ENCODE results near the gene BABAM2. TPM values are rescaled to one million over a fixed set of nuclear protein-coding genes. Genes with fewer than 3 reads are reported as not detected.
A peak's percentile ranks its signal among the peaks of the same experiment; 100 is the strongest.

BABAM2 gene
- total and polyA plus RNA-seq, 2 experiments from 2014 or later = 28.8 to 43.6 TPM

DNA sequence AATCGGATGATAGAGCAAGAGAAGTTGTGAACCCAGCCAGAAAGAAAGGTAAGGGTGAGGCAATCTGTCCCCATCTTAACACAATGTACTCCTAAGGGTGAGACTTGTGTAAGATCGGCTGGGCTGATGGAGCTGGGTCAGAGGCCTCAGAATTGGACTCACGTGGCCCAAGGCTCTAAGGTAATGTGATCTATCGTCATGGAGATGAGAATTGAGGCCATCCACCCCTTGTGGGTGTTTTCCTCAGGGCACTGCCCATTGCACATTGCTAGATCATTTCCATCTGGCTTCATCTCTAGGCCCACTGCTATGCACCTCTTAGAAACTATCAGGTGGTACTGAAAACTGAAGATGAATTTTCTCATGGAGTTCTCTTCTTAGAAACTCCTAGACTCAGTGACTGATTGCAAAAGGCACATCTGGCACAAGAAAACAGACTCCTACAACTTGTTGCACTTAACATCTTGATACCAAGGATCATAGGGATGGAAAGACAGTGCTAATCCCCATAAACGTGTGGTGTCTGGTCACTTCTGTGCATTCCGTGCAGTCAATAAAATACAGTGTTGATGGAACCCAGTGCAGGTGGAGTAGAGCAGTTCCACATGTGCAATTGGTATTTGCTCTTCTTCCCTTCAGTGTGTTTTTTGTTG is 273.2 kb downstream of the BABAM2 start:
- Histone ChIP-seq H3K9me3 (ENCODE audit: low read depth) (no peaks in the 10 kb centered on the region), H3K36me3 (replicated peaks; ENCODE audit: insufficient read depth, low read depth) (no peaks in the 10 kb centered on the region), H3K27me3 (no peaks in the 10 kb centered on the region), H2AFZ (no peak overlapping the region), H3K4me1 (ENCODE audit: insufficient read depth) (peaks cover 23% of the 10 kb centered on the region), H3K4me3 (no peak overlapping the region), H4K20me1 (ENCODE audit: insufficient read depth, poor library complexity, severe bottlenecking) (no peaks in the 10 kb centered on the region), H3K79me2 (no peaks in the 10 kb centered on the region), H3K4me2 (peak overlapping the region; percentile 14), H3K9me2 (replicated peaks; ENCODE audit: insufficient read depth) (no peaks in the 10 kb centered on the region), H3K27ac (peak overlapping the region; percentile 62)
- TF ChIP-seq EZH2 (IDR thresholded peaks at IDR 0.05; ENCODE audit: borderline replicate concordance) = no peak
- TF ChIP-seq EZH2phosphoT487 (IDR thresholded peaks at IDR 0.05; ENCODE audit: low read depth, severe bottlenecking, unreplicated experiment) = no peak
- TF ChIP-seq, protein P1, sequence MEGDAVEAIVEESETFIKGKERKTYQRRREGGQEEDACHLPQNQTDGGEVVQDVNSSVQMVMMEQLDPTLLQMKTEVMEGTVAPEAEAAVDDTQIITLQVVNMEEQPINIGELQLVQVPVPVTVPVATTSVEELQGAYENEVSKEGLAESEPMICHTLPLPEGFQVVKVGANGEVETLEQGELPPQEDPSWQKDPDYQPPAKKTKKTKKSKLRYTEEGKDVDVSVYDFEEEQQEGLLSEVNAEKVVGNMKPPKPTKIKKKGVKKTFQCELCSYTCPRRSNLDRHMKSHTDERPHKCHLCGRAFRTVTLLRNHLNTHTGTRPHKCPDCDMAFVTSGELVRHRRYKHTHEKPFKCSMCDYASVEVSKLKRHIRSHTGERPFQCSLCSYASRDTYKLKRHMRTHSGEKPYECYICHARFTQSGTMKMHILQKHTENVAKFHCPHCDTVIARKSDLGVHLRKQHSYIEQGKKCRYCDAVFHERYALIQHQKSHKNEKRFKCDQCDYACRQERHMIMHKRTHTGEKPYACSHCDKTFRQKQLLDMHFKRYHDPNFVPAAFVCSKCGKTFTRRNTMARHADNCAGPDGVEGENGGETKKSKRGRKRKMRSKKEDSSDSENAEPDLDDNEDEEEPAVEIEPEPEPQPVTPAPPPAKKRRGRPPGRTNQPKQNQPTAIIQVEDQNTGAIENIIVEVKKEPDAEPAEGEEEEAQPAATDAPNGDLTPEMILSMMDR (IDR thresholded peaks at IDR 0.05; ENCODE audit: poor library complexity) = no peak
- 71% methylated on average over 6 of the region's 6 CpGs for WGBS (ENCODE audit: low lambda C conversion rate, missing lambda C conversion rate)
- no peak for DNase-seq (ENCODE audit: low spot score)

GRCh38 chr2:28164280-28164801 is 273.8 kb downstream of the BABAM2 start:
- Histone ChIP-seq H3K9me3 (ENCODE audit: low read depth) (no peaks in the 10 kb centered on the region), H3K9me2 (replicated peaks; ENCODE audit: insufficient read depth) (no peaks in the 10 kb centered on the region), H3K4me2 (peak overlapping the region; percentile 14), H4K20me1 (ENCODE audit: insufficient read depth, poor library complexity, severe bottlenecking) (no peaks in the 10 kb centered on the region), H3K4me3 (no peak overlapping the region), H3K27ac (peak overlapping the region; percentile 62), H3K36me3 (replicated peaks; ENCODE audit: insufficient read depth, low read depth) (no peaks in the 10 kb centered on the region), H3K79me2 (no peaks in the 10 kb centered on the region), H3K27me3 (no peaks in the 10 kb centered on the region), H2AFZ (no peak overlapping the region), H3K4me1 (ENCODE audit: insufficient read depth) (peaks cover 23% of the 10 kb centered on the region)
- 39% methylated on average over 8 of the region's 8 CpGs for WGBS (ENCODE audit: low lambda C conversion rate, missing lambda C conversion rate)
- TF ChIP-seq, protein P1 (IDR thresholded peaks at IDR 0.05; ENCODE audit: poor library complexity) = no peak
- TF ChIP-seq EZH2 (IDR thresholded peaks at IDR 0.05; ENCODE audit: borderline replicate concordance) (no peak), EZH2phosphoT487 (IDR thresholded peaks at IDR 0.05; ENCODE audit: low read depth, severe bottlenecking, unreplicated experiment) (no peak)
- DNase-seq (ENCODE audit: low spot score) = peak; percentile 68

DNA sequence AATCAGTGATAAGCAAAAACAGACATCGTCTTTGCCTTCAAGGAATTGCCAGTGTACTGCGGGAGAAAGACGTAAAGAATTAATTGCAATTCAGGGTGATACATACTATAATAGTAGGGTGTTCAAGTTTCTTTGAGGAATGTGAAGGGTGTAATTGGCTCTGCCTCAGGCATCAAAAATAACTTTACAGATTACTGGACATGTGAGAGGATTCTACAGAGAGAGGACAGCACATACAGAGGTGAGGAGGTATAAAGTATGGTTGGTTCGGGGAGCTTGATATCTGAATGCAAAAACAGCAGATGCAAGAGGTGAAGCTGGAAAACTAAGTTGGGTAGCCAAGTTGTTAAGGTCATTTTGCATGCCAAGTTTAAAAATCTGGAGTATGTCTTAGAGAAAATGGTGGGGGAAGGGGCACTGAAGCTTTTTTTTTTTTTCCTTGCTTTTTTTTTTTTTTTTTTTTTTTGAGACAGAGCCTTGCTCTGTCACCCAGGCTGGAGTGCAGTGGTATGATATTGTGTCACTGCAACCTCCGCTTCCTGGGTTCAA is 274.6 kb downstream of the BABAM2 start:
- Histone ChIP-seq H4K20me1 (ENCODE audit: insufficient read depth, poor library complexity, severe bottlenecking) (no peaks in the 10 kb centered on the region), H3K27ac (peak overlapping the region; percentile 62), H3K4me2 (peak overlapping the region; percentile 32), H3K9me2 (replicated peaks; ENCODE audit: insufficient read depth) (no peaks in the 10 kb centered on the region), H3K36me3 (replicated peaks; ENCODE audit: insufficient read depth, low read depth) (no peaks in the 10 kb centered on the region), H3K79me2 (no peaks in the 10 kb centered on the region), H3K4me3 (no peak overlapping the region), H3K4me1 (ENCODE audit: insufficient read depth) (peaks cover 23% of the 10 kb centered on the region), H3K9me3 (ENCODE audit: low read depth) (no peaks in the 10 kb centered on the region), H3K27me3 (no peaks in the 10 kb centered on the region), H2AFZ (no peak overlapping the region)
- 42% methylated on average over 5 of the region's 5 CpGs for WGBS (ENCODE audit: low lambda C conversion rate, missing lambda C conversion rate)
- DNase-seq (ENCODE audit: low spot score) = no peak
- TF ChIP-seq EZH2phosphoT487 (IDR thresholded peaks at IDR 0.05; ENCODE audit: low read depth, severe bottlenecking, unreplicated experiment) = no peak
- TF ChIP-seq EZH2 (IDR thresholded peaks at IDR 0.05; ENCODE audit: borderline replicate concordance) = no peak
- TF ChIP-seq, protein P1 (IDR thresholded peaks at IDR 0.05; ENCODE audit: poor library complexity) = no peak

All from hepatocyte (in vitro differentiated cells).